GM18511 (cell line): Measurements from ENCODE around the gene PACSIN2.
"Not testable (repeated sequence)": the region's sequence is repeated elsewhere in the genome, so short reads cannot be mapped to it uniquely, and the experiment has no call there.

ENCODE experiments used
- ATAC-seq: cut with Tn5 transposase; IDR thresholded peaks from one replicate; pipeline ENCODE4 v1.9.1; 2021; ENCODE audit warnings: mild to moderate bottlenecking, moderate library complexity; ENCODE audit not compliant: unreplicated experiment

PACSIN2 gene

DNA sequence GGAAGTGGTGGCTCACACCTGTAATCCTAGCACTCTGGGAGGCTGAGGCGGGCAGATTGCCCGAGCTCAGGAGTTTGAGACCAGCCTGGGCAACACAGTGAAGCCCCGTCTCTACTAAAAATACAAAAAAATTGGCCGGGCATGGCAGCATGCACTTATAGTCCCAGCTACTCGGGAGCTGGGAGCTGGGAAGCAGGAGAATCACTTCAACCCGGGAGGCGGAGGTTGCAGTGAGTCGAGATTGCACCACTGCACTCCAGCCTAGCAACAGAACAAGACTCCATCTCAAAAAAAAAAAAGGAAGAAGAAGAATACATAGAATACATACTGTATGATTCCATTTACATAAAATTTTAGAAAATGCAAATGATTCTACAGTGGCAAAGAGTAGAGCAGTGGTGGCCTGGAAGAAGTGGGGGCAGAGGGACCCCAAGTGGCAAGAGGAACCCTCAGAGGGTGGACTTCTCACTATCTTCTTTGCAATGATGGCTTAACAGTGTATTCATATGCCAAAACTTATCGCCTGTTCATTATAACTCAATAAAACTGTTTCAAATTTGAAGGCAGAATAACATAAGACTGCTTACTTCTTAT lies 22.0 kb downstream of the PACSIN2 start:
- ATAC-seq = no peak

DNA sequence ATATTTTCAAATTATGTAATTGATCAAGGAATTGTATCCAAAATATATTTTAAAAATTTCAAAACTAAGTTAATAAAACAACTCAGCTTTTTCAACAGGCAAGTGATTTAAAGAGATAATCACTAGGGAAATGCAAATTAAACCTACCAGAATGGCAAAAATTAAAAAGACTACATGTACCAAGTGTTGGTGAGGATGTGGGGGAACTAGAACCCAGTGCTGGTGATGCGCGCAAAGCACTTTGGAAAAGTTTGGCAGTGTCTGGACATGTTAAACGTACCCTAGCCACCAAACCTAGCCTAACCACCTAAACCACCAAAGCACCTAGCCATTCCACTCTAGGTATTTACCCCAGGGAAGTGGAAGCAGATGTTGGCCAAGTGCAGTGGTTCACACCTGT lies 22.9 kb downstream of the PACSIN2 start:
- no peak for ATAC-seq

DNA sequence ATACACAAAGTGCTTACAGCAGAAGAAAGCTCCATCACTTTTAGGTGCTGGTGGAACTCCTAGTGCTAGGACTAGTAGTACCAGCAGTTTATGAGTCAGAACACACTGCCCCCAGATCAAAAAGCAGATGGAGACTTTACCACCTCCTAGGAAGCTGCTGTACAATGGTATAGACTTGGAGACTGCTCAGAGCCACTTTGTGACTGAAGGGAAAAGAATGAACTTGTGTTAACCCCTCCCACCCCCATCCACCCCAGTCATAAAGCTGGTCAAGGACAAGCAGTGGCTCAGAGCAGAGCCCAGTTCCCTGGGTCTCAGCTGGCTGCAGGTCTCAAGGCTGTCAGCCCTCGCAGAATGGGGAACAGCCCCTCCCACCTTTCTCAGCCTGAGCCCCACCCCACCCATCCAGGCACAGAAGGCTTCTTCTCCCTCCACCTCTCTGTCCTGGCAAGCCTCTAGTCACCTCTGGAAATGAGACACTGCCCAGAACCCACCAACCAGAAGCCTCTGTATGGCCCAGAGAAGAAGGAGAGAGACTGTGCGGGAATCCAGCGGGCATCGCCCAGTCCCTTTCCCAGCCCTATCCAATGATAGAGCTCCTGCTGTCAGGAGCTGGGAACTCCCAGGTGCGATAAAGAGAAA lies 23.8 kb downstream of the PACSIN2 start:
- no peak for ATAC-seq

DNA sequence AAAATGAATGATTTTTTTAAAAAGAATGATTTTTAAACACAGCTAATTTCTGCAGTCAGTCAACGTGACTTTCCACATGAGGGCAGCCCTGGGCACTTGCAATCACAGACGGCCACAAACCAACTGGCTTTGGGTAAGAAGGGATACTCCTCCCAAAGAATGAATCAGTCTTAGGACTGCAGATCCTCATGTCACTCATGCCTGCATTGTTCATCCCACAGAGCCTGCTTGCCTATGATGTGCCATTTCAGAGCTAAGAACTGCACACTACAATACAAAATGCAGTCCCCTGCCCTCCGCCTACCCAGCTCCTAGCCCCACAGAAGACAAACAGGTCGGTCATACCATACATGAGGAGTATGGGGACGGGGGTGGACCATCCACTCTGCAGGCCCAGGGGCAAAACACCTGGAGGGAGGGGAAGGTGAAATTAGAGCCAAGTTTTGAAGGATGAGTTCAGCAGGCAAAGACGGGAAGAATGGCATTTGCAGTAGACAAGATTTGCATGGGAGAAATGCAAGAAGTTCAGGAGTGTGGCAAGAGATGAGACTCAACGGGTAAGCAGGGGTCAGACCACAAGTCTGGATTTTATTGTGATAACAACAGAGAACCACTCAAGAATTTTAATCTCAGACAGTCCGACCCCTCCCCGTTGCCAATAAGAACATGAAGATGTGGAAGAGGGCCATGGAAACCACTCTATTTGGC lies 24.7 kb downstream of the PACSIN2 start:
- ATAC-seq = no peak

DNA sequence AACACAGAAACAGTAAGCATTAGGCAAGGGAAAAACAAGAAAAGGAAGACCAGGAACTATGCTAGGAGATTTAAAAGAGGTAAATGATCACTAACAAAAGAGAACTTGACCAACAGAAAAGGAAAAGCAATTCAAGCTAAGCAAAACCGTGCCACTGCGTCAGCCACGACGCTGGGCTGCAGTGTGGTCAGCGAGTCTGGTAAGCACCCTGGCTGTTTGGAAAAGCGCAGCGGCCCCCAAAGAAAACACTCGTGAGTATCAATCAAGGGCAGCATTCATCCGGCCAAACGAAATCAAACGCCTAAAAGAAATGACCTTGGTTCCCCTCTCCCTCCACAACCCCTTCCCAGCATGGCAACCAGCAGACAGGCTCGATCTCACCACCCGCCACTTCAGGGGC lies 28.8 kb downstream of the PACSIN2 start:
- no peak for ATAC-seq

DNA sequence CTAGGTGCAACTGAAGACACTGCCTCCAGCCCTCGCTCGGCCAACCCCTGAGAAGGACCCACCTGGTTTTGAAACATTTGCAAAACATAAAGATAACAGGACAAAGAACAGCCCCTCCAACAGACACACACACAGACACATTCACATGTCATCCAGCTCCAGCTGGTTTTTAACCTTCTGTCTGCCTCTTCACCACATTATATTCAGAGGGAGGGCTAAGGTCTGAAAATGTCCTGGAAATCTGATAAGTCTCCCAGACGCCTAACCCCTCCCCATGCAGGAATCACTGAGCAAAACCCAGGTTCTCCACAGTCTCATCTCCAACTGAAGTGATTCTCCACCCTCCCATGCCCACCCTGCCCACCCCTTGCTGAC lies 29.4 kb downstream of the PACSIN2 start:
- no peak for ATAC-seq

DNA sequence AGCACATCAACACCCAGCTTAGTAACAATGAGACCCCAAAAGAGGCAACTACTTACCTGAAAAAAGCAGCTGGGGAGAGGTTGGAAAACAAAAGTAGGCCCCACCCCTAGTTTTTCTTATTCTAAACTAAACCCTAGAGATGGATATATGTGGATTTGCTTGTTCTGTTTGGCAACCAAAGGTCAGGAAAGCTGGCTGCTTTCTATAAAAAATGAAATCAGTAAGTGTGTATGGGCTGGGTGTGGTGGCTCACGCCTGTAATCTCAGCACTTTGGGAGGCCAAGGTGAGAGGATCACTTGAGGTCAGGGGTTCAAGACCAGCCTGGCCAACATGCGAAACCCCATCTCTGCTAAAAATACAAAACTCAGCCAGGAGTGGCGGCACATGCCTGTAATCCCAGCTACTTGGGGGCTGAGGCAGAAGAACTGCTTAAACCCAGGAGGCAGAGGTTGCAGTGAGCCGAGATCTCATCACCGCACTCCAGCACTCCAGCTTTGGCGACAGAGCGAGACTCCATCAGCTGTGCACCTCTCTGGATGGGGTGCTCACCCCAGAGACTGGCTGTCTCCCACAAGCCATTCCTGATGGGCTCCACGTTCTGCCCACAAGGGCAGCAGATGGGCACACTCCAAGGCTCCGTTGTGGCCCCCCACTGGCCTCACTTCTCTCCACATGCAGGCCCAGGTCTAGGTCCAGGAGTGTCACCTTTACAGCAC lies 30.0 kb downstream of the PACSIN2 start:
- no peak for ATAC-seq

DNA sequence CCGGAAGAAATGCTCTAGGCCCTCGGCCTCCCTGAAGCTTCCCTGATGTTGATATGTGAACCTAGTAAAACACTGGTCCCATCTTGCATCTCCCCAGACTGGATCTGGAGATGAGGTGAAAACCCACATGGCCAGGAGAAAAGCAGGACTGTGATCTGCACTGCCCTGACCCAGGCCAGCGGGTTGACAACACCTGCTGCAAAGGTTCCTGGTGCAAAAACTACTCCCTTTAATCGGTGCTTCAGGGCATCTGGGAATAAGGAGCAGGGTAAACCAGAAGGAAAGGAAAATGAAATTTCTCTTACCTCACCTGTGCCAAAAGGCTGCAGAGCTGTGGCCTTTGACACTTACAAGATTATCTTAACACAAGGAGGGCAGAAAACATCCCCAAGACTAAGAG lies 30.6 kb downstream of the PACSIN2 start:
- ATAC-seq = no peak

DNA sequence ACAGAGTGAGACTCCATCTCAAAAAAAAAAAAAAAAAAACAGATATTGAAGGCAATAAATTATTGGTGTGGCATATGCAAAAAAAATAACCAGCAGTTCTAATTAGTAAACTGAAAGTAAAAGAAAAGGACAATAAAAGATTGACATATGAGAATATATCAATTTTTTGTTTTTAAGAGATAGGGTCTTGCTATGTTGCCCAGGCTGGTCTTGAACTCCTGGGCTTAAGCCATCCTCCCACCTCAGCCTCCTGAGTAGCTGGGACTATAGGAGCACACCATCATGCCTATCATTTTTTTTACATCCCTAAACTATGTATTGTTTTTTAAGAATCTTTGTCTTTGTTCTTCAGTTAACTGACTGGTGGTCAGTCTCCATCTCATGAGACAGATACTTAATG lies 31.5 kb downstream of the PACSIN2 start:
- no peak for ATAC-seq

DNA sequence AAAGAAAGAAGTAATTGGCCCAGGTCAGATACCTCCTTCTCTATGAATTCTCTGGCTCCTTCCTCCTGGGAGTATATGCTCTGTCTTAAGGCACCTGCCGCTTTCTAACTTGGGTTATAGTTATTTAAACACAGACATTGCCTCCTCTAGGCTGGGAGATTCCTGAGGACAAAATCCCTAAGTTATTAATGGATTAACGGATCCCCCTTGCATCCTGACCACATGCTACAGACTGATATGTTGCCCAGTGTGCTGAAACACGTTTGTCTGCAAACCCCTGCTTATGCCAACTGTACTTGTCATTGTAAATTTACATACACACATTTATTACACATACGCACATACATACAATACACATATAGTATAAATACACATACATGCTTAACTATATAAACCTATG lies 35.3 kb downstream of the PACSIN2 start:
- ATAC-seq = no peak

DNA sequence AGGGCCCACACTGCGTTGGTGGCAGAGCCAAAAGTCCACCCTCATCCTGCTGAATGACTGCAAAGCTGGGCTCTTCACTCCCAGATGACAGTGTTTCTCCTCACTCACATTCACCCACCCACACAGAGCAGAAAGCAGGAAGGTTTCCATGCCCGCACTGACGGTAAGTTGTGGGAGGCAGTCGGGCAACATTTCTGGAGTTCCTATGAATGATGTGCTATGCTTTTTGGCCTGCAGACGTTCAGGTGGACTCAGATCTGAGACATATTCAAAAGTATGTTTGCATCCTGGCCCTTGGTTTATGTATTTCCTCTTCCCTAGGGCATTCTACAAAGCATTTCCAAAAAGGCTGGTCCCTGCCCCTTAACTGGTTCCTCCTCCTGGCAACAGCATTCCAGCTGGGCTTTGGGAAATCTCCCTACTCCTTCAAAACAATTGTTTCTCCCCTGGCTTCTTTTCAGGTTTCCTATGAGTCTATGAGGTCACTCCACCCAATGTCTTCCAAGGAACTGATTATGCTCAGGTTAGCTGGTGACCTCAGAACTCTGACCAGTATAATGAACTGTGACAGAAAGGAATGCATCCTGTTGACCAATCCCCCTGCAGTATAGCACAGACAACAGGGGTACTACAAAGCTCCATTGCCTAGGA lies 36.4 kb downstream of the PACSIN2 start:
- ATAC-seq = no peak

DNA sequence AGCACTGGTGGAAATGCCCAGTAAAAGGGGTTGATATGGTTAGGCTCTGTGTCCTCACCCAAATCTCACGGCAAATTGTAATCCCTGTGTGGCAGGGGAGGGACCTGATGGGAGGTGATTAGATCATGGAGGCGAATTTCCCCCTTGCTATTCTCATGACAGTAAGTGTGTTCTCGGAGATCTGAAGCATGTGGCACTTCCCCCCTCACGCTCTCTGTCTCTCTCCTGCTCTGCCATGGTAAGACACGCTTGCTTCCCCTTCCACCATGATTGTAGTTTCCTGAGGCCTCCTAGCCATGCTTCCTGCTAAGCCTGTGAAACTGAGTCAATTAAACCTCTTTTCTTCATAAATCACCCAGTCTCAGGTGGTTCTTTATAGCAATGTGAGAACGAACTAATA lies 37.4 kb downstream of the PACSIN2 start:
- ATAC-seq = no peak

DNA sequence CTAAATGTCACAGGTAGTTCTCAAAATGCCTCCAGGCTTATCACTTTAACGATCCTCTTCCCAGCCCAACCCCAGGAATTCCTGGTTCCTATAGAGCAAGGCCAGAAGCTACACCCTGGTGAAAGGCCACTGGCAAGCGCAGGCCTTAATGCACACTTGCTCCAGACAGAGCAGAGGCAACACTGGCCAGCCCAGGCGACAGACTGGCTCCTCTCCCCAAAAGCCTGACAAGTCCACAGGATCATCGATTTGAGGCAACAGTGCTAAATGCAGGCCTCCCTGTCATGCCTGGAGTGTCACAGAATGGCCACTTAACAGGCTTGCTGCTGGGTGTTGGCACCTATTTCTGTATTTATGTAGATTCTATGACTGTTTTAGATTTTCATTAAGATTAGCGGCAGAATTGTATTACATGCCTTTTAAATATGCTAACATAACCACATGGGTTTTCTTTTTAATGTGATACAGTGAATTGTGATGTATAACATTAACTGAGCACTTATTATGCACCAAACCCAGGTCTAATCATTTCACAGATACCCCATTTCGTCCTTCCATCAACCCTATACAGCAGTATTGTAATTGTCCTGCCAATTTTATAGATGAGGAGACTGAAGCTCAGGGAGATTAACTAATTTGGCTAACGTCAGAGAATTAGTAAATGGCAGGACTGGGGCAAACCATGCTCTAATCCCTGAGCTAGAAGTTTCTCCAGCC lies 38.6 kb downstream of the PACSIN2 start:
- no peak for ATAC-seq

DNA sequence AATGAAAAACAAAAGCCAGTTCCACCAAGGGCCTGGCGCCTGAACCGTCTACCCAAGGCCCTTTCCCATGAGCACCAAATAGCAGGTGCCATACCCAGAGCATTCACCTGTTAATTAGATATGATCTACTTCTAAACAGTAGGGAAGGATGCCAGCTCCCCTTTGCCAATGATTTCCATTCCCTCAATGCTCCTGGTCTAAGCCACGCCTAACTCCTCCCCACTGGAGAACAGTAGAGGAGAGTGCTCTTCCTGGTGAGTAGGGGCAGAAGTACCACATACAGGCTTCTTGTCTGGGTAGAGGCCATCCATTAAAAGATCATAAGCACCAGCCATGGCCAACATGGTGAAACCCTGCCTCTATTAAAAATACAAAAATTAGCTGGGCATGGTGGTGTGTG lies 40.7 kb downstream of the PACSIN2 start:
- no peak for ATAC-seq

DNA sequence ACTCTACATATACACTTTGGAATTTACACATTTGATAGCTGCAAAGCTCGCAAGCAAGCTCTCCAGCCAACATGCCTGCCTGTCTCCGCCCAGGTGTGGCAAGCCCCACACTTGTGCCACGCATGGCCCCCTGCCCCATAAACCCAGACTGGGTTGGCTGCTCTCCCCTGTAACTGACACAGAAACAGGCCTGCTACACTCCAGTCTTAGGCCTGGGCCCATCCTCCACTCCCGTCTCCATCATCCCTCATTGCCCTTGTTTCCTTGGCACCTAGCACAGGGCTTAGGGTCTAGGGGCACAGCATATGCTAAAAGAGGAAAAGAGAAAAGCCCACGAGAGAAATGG lies 41.4 kb downstream of the PACSIN2 start:
- no peak for ATAC-seq

DNA sequence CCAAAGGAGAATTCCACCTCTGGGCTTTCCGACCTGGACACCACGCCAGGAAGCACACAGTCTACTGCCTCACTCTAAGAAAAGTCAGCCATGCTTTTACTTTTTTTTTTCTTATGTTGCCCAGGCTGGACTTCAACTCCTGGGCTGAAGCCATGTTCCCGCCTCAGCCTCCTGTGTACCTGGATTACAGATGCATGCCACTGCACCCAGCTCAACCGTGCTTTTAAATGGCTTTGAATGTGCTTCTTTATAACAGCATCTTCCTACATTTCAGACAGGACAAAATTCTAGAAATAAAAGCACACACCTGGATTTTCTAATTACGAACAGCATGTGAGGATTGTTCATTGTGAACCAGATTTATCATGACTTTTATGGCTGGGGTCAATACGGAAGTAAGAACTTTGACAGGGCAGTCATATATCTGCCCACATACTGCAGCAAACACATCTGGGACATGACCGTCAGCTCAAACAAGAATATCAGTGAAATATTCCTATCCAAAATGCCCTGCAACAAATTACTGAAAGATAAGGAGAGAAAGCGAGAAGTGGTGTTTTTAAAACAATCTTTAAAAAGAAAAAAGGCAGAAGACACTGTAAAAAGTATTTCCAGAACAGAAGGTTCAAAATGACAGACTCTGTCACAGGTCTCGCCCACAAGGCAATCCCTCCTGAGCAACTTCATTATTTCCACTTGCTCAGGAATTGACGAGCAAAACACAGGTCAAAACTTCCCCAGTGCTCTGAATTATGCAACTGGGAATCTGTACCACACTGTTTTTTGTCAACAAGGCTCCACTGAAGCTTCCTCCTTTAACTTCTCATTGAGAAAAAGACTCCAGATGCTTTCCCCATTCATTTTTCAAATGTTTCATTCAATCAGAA lies 42.1 kb downstream of the PACSIN2 start:
- no peak for ATAC-seq

DNA sequence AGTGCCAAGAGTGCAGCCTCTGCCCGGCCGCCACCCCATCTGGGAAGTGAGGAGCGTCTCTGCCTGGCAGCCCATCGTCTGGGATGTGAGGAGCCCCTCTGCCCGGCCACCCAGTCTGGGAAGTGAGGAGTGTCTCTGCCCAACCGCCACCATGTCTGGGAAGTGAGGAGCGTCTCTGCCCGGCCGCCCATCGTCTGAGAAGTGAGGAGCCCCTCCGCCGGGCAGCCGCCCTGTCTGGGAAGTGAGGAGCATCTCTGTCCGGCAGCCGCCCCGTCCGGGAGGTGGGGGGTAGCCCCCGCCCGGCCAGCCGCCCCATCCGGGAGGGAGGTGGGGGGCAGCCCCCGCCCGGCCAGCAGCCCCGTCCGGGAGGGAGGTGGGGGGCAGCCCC lies 43.5 kb downstream of the PACSIN2 start:
- not testable (repeated sequence) for ATAC-seq

DNA sequence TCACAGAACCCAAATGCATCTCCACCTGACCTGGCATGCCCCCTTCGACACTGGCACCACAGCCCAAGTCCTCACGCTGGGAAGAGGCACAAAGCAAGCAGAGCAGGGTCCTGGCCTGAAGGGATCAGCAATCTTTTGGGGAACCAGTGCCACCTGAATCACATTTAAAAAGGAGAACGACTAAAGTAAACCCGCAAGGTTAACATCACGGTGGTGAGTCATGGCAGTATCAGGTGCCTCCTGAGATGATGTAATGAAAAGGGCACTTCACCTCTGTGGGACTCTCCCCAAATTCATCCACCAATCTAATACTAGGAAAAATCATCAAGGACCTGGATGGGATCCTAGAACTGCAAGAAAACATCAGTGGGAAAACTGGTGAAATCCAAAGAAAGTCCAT lies 44.9 kb downstream of the PACSIN2 start:
- no peak for ATAC-seq

DNA sequence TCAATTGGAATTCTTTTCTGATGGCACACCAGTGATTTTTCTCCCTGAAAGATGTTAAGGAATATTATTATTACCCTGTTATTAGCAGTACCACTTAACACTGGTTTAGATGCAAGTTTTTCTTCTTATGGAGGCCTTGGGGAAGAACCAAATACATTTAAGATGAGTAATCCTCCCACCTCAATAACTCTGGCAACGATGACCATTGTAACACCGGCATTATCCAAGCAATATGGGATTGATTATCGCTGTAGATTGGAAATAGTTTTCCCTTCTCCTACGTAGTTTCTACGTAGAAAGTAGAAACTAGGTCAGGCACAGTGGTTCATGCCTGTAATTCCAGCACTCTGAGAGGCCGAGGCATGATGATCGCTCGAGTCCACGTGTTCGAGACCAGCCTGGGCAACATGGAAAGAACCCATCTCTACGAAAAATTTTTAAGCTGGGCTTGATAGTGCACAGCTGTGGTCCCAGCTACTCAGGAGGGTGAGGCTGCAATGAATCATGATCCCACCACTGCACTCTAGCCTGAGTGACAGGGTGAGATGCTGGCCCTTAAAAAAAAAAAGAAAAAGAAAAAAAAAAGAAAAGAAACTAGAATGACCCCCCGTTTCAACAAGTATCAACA lies 45.5 kb downstream of the PACSIN2 start:
- no peak for ATAC-seq
